Measurements from ENCODE around the gene CPA4.

DNA sequence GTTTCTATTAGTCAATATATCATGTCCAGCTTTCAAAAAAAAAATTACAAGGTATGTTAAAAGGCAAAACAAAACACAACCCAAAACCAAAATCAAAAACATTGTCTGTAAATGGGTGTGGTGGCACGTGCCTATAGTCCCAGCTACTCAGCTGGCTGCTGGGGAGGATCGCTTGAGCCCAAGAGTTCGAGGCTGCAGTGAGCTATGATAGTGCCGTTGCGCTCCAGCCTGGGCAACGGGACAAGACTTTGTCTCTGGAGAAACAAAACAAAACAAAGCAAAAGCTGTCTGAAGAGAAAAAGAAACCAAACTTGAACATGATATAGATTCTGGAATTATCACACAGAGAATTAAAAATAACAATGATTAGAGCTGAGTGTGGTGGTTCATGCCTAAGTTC is 41.3 kb downstream of the CPA4 start:
- TF ChIP-seq ZNF274 (IDR thresholded peaks at IDR 0.05; ENCODE audit: low read depth, low read length) (no peak), YY1 (IDR thresholded peaks at IDR 0.05; ENCODE audit: insufficient read depth, insufficient read length) (no peak)

Measured in NT2/D1 (cell line).